Measurements from ENCODE around the gene ATP2A2.

DNA sequence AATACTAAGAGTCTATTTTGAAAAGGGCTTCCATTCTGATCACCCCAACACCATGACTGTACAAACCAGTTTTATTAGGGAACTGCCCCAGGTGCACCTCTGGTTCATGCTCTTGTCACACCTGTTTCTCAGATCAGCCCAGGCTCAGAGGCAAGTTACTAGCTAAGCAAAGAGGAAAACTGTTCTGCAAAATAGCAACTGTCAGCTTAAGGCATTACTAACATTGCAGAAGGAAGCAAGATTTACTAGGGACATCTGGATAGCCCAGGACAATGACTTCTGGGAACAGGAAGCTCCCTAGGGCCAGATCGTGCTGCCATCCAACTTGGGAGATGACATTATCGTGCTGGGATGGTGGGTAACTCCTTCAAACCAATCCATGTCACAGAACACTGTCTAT is 92.4 kb downstream of the ATP2A2 start:
- TF ChIP-seq, protein P1, sequence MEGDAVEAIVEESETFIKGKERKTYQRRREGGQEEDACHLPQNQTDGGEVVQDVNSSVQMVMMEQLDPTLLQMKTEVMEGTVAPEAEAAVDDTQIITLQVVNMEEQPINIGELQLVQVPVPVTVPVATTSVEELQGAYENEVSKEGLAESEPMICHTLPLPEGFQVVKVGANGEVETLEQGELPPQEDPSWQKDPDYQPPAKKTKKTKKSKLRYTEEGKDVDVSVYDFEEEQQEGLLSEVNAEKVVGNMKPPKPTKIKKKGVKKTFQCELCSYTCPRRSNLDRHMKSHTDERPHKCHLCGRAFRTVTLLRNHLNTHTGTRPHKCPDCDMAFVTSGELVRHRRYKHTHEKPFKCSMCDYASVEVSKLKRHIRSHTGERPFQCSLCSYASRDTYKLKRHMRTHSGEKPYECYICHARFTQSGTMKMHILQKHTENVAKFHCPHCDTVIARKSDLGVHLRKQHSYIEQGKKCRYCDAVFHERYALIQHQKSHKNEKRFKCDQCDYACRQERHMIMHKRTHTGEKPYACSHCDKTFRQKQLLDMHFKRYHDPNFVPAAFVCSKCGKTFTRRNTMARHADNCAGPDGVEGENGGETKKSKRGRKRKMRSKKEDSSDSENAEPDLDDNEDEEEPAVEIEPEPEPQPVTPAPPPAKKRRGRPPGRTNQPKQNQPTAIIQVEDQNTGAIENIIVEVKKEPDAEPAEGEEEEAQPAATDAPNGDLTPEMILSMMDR (IDR thresholded peaks at IDR 0.05), result no peak
- no peak for TF ChIP-seq POLR2AphosphoS5 (IDR thresholded peaks at IDR 0.05)
- TF ChIP-seq POLR2A (IDR thresholded peaks at IDR 0.05), result no peak
